H9 (cell line): ENCODE results near the gene RBKS. TPM values are rescaled to one million over a fixed set of nuclear protein-coding genes. Genes with fewer than 3 reads are reported as not detected.

Experiments used
- DNase-seq: peaks from one replicate; pipeline ENCODE4 v3.0.0-alpha.2; 2017
- H2AFZ ChIP-seq: one replicate; pipeline ENCODE4 v1.6.1; 2013; ENCODE audit warnings: mild to moderate bottlenecking, low read length, control low read depth, moderate library complexity
- H2AK5ac ChIP-seq: 2 replicates; pipeline ENCODE4 v1.6.1; 2013; ENCODE audit warnings: low read length, control low read depth, mixed read lengths; ENCODE audit not compliant: insufficient read length
- H2BK120ac ChIP-seq: one replicate; pipeline ENCODE4 v1.6.1; 2013; ENCODE audit warnings: low read depth, mild to moderate bottlenecking, low read length, control low read depth, inconsistent platforms; ENCODE audit not compliant: poor library complexity, severe bottlenecking
- H2BK12ac ChIP-seq: 2 replicates; pipeline ENCODE4 v1.6.1; 2013; ENCODE audit warnings: low read length, control low read depth, mixed read lengths, low read depth; ENCODE audit not compliant: insufficient read length
- H2BK15ac ChIP-seq: 2 replicates; pipeline ENCODE4 v1.6.1; 2013; ENCODE audit warnings: low read depth, low read length, control low read depth
- H2BK20ac ChIP-seq: one replicate; pipeline ENCODE4 v1.6.1; 2013; ENCODE audit warnings: low read depth, mild to moderate bottlenecking, low read length, control low read depth, inconsistent platforms; ENCODE audit not compliant: poor library complexity, severe bottlenecking
- H2BK5ac ChIP-seq: 2 replicates; pipeline ENCODE4 v1.6.1; 2013; ENCODE audit warnings: low read length, control low read depth, mixed read lengths; ENCODE audit not compliant: insufficient read length
- H3K14ac ChIP-seq: 2 replicates; pipeline ENCODE4 v1.6.1; 2013; ENCODE audit warnings: low read length, control low read depth; ENCODE audit not compliant: insufficient read depth
- H3K18ac ChIP-seq: 2 replicates; pipeline ENCODE4 v1.6.1; 2013; ENCODE audit warnings: low read depth, mild to moderate bottlenecking, mixed read lengths, low read length, control low read depth; ENCODE audit not compliant: insufficient read length
- H3K23ac ChIP-seq: 2 replicates; pipeline ENCODE4 v1.6.1; 2013; ENCODE audit warnings: low read length, control low read depth, mixed read lengths, low read depth; ENCODE audit not compliant: insufficient read length
- H3K23me2 ChIP-seq: 2 replicates; pipeline ENCODE4 v1.6.1; 2013; ENCODE audit warnings: low read depth, mild to moderate bottlenecking, mixed read lengths, low read length, control low read depth; ENCODE audit not compliant: insufficient read length, poor library complexity, severe bottlenecking
- H3K27ac ChIP-seq: 2 replicates; pipeline ENCODE4 v1.5.1; 2013; ENCODE audit warnings: low read length, control low read depth, mixed read lengths, low read depth; ENCODE audit not compliant: insufficient read length
- H3K27me3 ChIP-seq: 2 replicates; pipeline ENCODE4 v1.6.1; 2013; ENCODE audit warnings: low read length, control low read depth, inconsistent platforms; ENCODE audit not compliant: insufficient read depth
- H3K4ac ChIP-seq: 2 replicates; pipeline ENCODE4 v1.6.1; 2013; ENCODE audit warnings: low read depth, mild to moderate bottlenecking, control low read depth, inconsistent platforms, low read length, moderate library complexity
- H3K4me1 ChIP-seq: 2 replicates; pipeline ENCODE4 v1.6.1; 2013; ENCODE audit warnings: low read length, control low read depth, inconsistent platforms; ENCODE audit not compliant: insufficient read depth
- H3K4me2 ChIP-seq: 2 replicates; pipeline ENCODE4 v1.6.1; 2013; ENCODE audit warnings: low read length, control low read depth, mixed read lengths; ENCODE audit not compliant: insufficient read length, insufficient read depth
- H3K56ac ChIP-seq: 2 replicates; pipeline ENCODE4 v1.6.1; 2013; ENCODE audit warnings: low read depth, mild to moderate bottlenecking, mixed read lengths, low read length, control low read depth; ENCODE audit not compliant: insufficient read length
- H3K79me1 ChIP-seq: 2 replicates; pipeline ENCODE4 v1.6.1; 2013; ENCODE audit warnings: low read depth, mild to moderate bottlenecking, moderate library complexity, low read length, control low read depth, inconsistent platforms; ENCODE audit not compliant: insufficient read depth, poor library complexity, severe bottlenecking
- H3K79me2 ChIP-seq: 2 replicates; pipeline ENCODE4 v1.6.1; 2013; ENCODE audit warnings: low read length, control low read depth, inconsistent platforms; ENCODE audit not compliant: insufficient read depth
- H3K9ac ChIP-seq: 2 replicates; pipeline ENCODE4 v1.6.1; 2013; ENCODE audit warnings: low read length, control low read depth, mixed read lengths; ENCODE audit not compliant: insufficient read length; ENCODE audit errors: extremely low read depth
- H3K9me3 ChIP-seq: one replicate; pipeline ENCODE4 v1.6.1; 2013; ENCODE audit warnings: low read depth, low read length, inconsistent platforms; ENCODE audit not compliant: control insufficient read depth
- H3T11ph ChIP-seq: one replicate; pipeline ENCODE4 v1.6.1; 2013; ENCODE audit warnings: mild to moderate bottlenecking, low read length, control low read depth, inconsistent platforms
- H4K20me1 ChIP-seq: one replicate; pipeline ENCODE4 v1.6.1; 2013; ENCODE audit not compliant: control insufficient read depth, insufficient read length, insufficient read depth
- H4K5ac ChIP-seq: 2 replicates; pipeline ENCODE4 v1.6.1; 2013; ENCODE audit warnings: low read depth, mild to moderate bottlenecking, mixed read lengths, low read length, control low read depth; ENCODE audit not compliant: insufficient read length
- H4K8ac ChIP-seq: replicated peaks from 2 replicates; pipeline ENCODE4 v1.6.1; 2013; ENCODE audit warnings: low read length, control low read depth, mixed read lengths, low read depth; ENCODE audit not compliant: insufficient read length
- H4K91ac ChIP-seq: 2 replicates; pipeline ENCODE4 v1.6.1; 2013; ENCODE audit warnings: low read depth, mild to moderate bottlenecking, moderate library complexity, mixed read lengths, low read length, control low read depth; ENCODE audit not compliant: insufficient read length
- H3K27ac Mint-ChIP-seq, 3 experiments: 2 replicates in 2 of 3; 3 replicates in 1 of 3; pipeline ENCODE4 v1.8.0; 2020 to 2021; ENCODE audit warnings: mixed read lengths in 3 of 3, mild to moderate bottlenecking in 1 of 3, moderate library complexity in 1 of 3
- H3K27me3 Mint-ChIP-seq: 2 replicates; pipeline ENCODE4 v1.8.0; 2021; ENCODE audit warnings: low read depth, mild to moderate bottlenecking, moderate library complexity, mixed read lengths
- H3K36me3 Mint-ChIP-seq, 3 experiments: 2 replicates in 2 of 3; 3 replicates in 1 of 3; pipeline ENCODE4 v1.8.0; 2020 to 2021; ENCODE audit warnings: low read depth in 3 of 3, mixed read lengths in 3 of 3; ENCODE audit not compliant: insufficient read depth in 1 of 3
- H3K4me1 Mint-ChIP-seq, 2 experiments: 2 replicates each; pipeline ENCODE4 v1.8.0; 2020; ENCODE audit warnings: mixed read lengths in 2 of 2
- H3K4me3 Mint-ChIP-seq, 2 experiments: 2 replicates in 1 of 2; 3 replicates in 1 of 2; pipeline ENCODE4 v1.8.0; 2020 to 2021; ENCODE audit warnings: mild to moderate bottlenecking in 2 of 2, mixed read lengths in 2 of 2, moderate library complexity in 1 of 2
- H3K9me3 Mint-ChIP-seq, 2 experiments: 2 replicates in 1 of 2; 3 replicates in 1 of 2; pipeline ENCODE4 v1.8.0; 2020; ENCODE audit warnings: mild to moderate bottlenecking in 2 of 2, mixed read lengths in 2 of 2, moderate library complexity in 1 of 2
- WGBS: extraction: QIAGEN DNeasy Blood & Tissue Kit; methylation state at CpG from one replicate; pipeline ENCODE4 v1.1.7; 2013; ENCODE audit warnings: missing lambda C conversion rate, low lambda C conversion rate, mixed read lengths; ENCODE audit not compliant: insufficient read length; ENCODE audit errors: extremely low coverage; 5-methylcytosine and 5-hydroxymethylcytosine counted together
- total RNA-seq: library from RNA; stranded (reverse); gene quantifications from 2 replicates; pipeline ENCODE4 v1.2.1, GENCODE V29; 2021
- TF ChIP-seq, protein P1 (sequence below): fragments of 200-600 bp; sonication (generic); conservative IDR thresholded peaks from 3 replicates; pipeline ENCODE4 v1.8.0; 2021; ENCODE audit warnings: antibody characterized with exemption, mild to moderate bottlenecking

RBKS gene
- total RNA-seq, 1 experiment from 2014 or later: 2.3 TPM

DNA sequence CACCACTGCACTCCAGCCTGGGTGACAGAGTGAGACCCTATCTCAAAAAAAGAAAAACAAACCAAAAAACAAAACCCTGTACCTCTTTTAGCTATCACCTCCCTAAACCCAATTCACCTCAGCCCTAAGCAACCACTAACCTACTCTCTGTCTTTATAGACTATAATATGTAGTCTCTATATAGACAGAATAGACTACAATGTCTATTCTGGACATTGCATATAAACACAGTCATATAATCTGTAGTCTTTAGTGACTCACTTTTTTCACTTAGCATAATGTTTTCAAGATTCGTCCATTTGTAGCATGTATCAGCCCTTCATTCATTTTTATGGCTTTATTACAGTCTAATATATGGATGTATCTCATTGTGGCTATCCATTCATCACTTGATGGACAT lies 155.9 kb downstream of the RBKS start:
- Mint-ChIP-seq H3K4me3 (peak overlapping the region in 1 of 2 experiments; percentile 62; a peak in 1 of 5 replicates), H3K9me3 (peaks cover 3 to 5% of the 10 kb centered on the region in 2 experiments; a peak in 4 of 5 replicates), H3K4me1 (peaks cover 13 to 14% of the 10 kb centered on the region in 2 experiments), H3K27ac (no peak overlapping the region), H3K27me3 (no peaks in the 10 kb centered on the region), H3K36me3 (peaks cover 0 to 5% (median 0%) of the 10 kb centered on the region in 3 experiments; a peak in 1 of 7 replicates)
- Histone ChIP-seq H3K4me1 (no peaks in the 10 kb centered on the region), H4K20me1 (no peaks in the 10 kb centered on the region), H3K27ac (no peak overlapping the region), H2AFZ (no peak overlapping the region), H4K8ac (no peak overlapping the region), H3K79me2 (no peaks in the 10 kb centered on the region), H2BK12ac (no peak overlapping the region), H3K18ac (no peak overlapping the region), H2BK5ac (no peak overlapping the region), H3K9me3 (no peaks in the 10 kb centered on the region), H3K56ac (no peak overlapping the region), H4K5ac (no peak overlapping the region), H3K79me1 (no peaks in the 10 kb centered on the region), H4K91ac (no peak overlapping the region), H2AK5ac (no peak overlapping the region), H3K27me3 (no peaks in the 10 kb centered on the region; the same call in 1 of the 2 replicates), H3K4me2 (no peak overlapping the region), H2BK120ac (no peak overlapping the region), H3T11ph (no peak overlapping the region), H3K23ac (no peak overlapping the region), H3K4ac (no peak overlapping the region), H2BK20ac (no peak overlapping the region), H3K23me2 (peaks cover 10% of the 10 kb centered on the region), H2BK15ac (no peak overlapping the region), H3K9ac (no peak overlapping the region), H3K14ac (no peak overlapping the region)
- DNase-seq: no peak
- WGBS: no CpG with 5 or more reads among the region's 1 CpG
- TF ChIP-seq, protein P1, sequence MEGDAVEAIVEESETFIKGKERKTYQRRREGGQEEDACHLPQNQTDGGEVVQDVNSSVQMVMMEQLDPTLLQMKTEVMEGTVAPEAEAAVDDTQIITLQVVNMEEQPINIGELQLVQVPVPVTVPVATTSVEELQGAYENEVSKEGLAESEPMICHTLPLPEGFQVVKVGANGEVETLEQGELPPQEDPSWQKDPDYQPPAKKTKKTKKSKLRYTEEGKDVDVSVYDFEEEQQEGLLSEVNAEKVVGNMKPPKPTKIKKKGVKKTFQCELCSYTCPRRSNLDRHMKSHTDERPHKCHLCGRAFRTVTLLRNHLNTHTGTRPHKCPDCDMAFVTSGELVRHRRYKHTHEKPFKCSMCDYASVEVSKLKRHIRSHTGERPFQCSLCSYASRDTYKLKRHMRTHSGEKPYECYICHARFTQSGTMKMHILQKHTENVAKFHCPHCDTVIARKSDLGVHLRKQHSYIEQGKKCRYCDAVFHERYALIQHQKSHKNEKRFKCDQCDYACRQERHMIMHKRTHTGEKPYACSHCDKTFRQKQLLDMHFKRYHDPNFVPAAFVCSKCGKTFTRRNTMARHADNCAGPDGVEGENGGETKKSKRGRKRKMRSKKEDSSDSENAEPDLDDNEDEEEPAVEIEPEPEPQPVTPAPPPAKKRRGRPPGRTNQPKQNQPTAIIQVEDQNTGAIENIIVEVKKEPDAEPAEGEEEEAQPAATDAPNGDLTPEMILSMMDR: no peak

Other genes starting within 250 kb of the RBKS start
- gene SUPT7L, start 226.8 kb downstream of the RBKS start, total RNA-seq: 28.9 and 30.4 TPM in 2 replicates
- 18.8 and 20.8 TPM in 2 replicates for gene SLC4A1AP, start 226.5 kb downstream of the RBKS start, total RNA-seq
- gene MRPL33, start 118.7 kb downstream of the RBKS start, total RNA-seq: 61.2 and 66.8 TPM in 2 replicates
- gene BABAM2, start 342 bp upstream of the RBKS start, total RNA-seq: 25.9 and 27.1 TPM in 2 replicates